ENCODE results near the gene CTSA.

The CTSA gene

GRCh38 chr20:45890985-45891983 lies at the start of gene CTSA, which contains the start of gene NEURL2:
Gene CTSA (plus strand): TSS chr20:45891335. CDS start chr20:45891569, 234 bp downstream.
Gene NEURL2 (minus strand): TSS chr20:45891208. CDS start chr20:45890991, 217 bp downstream.
- TF ChIP-seq CTCF (conservative IDR thresholded peaks at IDR 0.05; ENCODE audit: low read depth, low read length): no peak
- DNase-seq (ENCODE audit: low read depth): no peak
- H3K4me3 ChIP-seq (ENCODE audit: low read length): peak within 1 kb of the TSS; percentile 73

GRCh38 chr20:45841407-45842129 lies 49.6 kb upstream of the CTSA start:
- DNase-seq (ENCODE audit: low read depth): no peak
- TF ChIP-seq CTCF (conservative IDR thresholded peaks at IDR 0.05; ENCODE audit: low read depth, low read length): no peak
- H3K4me3 ChIP-seq (ENCODE audit: low read length): no peak overlapping the region

- no peak overlapping the region for H3K4me3 ChIP-seq (ENCODE audit: low read length)
- no peak for TF ChIP-seq CTCF (conservative IDR thresholded peaks at IDR 0.05; ENCODE audit: low read depth, low read length)
- no peak for DNase-seq (ENCODE audit: low read depth)
Observed at GRCh38 chr20:45842169-45842812, 48.8 kb upstream of the CTSA start.

GRCh38 chr20:45843506-45843905 lies 47.6 kb upstream of the CTSA start:
- H3K4me3 ChIP-seq (ENCODE audit: low read length): no peak overlapping the region
- DNase-seq (ENCODE audit: low read depth): no peak
- TF ChIP-seq CTCF (conservative IDR thresholded peaks at IDR 0.05; ENCODE audit: low read depth, low read length): no peak

- TF ChIP-seq CTCF (conservative IDR thresholded peaks at IDR 0.05; ENCODE audit: low read depth, low read length): no peak
- no peak for DNase-seq (ENCODE audit: low read depth)
- H3K4me3 ChIP-seq (ENCODE audit: low read length): no peak overlapping the region
Observed at GRCh38 chr20:45845452-45845851, 45.7 kb upstream of the CTSA start.

- TF ChIP-seq CTCF (conservative IDR thresholded peaks at IDR 0.05; ENCODE audit: low read depth, low read length): no peak
- DNase-seq (ENCODE audit: low read depth): no peak
- no peak overlapping the region for H3K4me3 ChIP-seq (ENCODE audit: low read length)
Observed at GRCh38 chr20:45848421-45848820, 42.7 kb upstream of the CTSA start.
